HG02884 (cell line): ENCODE measurements around the gene SIK3.
A peak's percentile ranks its signal among the peaks of the same experiment; 100 is the strongest.

Source experiments
- ATAC-seq: cut with Tn5 transposase; IDR thresholded peaks from one replicate; pipeline ENCODE4 v1.9.1; 2021; ENCODE audit warnings: mild to moderate bottlenecking, moderate library complexity; ENCODE audit not compliant: unreplicated experiment

The SIK3 gene

GRCh38 chr11:116932181-116932580 lies 166.0 kb downstream of the SIK3 start:
- no peak for ATAC-seq

- ATAC-seq = no peak
Observed at GRCh38 chr11:116931206-116931953, 166.8 kb downstream of the SIK3 start.

GRCh38 chr11:116930586-116930985 lies 167.6 kb downstream of the SIK3 start:
- ATAC-seq = no peak

GRCh38 chr11:116930177-116930576 lies 168.1 kb downstream of the SIK3 start:
- ATAC-seq = no peak

- no peak for ATAC-seq
Observed at GRCh38 chr11:116929414-116930090, 168.7 kb downstream of the SIK3 start.

- no peak for ATAC-seq
Observed at GRCh38 chr11:116928845-116929244, 169.4 kb downstream of the SIK3 start.

- peak; percentile 64 for ATAC-seq
Observed at GRCh38 chr11:116928102-116928777, 170.0 kb downstream of the SIK3 start.

GRCh38 chr11:116927163-116927974 lies 170.9 kb downstream of the SIK3 start:
- no peak for ATAC-seq

- no peak for ATAC-seq
Observed at GRCh38 chr11:116925050-116925449, 173.2 kb downstream of the SIK3 start.

GRCh38 chr11:116918925-116919655 lies 179.1 kb downstream of the SIK3 start:
- no peak for ATAC-seq

GRCh38 chr11:116917632-116918031 lies 180.6 kb downstream of the SIK3 start:
- no peak for ATAC-seq

- ATAC-seq = no peak
Observed at GRCh38 chr11:116916886-116917285, 181.3 kb downstream of the SIK3 start.

- ATAC-seq = no peak
Observed at GRCh38 chr11:116916052-116916451, 182.2 kb downstream of the SIK3 start.

GRCh38 chr11:116913000-116913399 lies 185.2 kb downstream of the SIK3 start:
- no peak for ATAC-seq

GRCh38 chr11:116911976-116912734 lies 186.1 kb downstream of the SIK3 start:
- ATAC-seq = no peak

- ATAC-seq = no peak
Observed at GRCh38 chr11:116910847-116911246, 187.4 kb downstream of the SIK3 start.

- ATAC-seq = no peak
Observed at GRCh38 chr11:116910378-116910777, 187.8 kb downstream of the SIK3 start.

- ATAC-seq = no peak
Observed at GRCh38 chr11:116909245-116909644, 189.0 kb downstream of the SIK3 start.

GRCh38 chr11:116906479-116906878 lies 191.7 kb downstream of the SIK3 start:
- no peak for ATAC-seq

- ATAC-seq = no peak
Observed at GRCh38 chr11:116903090-116903489, 195.1 kb downstream of the SIK3 start.
